Epithelial cell of proximal tubule (primary cell): ENCODE results near the gene SFTA2. TPM values are rescaled to one million over a fixed set of nuclear protein-coding genes. Genes with fewer than 3 reads are reported as not detected.

Experiments
- DNase-seq: peaks from one replicate; pipeline ENCODE4 v3.0.0-alpha.2; 2011; ENCODE audit warnings: low read depth
- H3K4me3 ChIP-seq: 2 replicates; pipeline ENCODE4 v1.5.1; 2011; ENCODE audit warnings: low read depth, mild to moderate bottlenecking, low read length
- CTCF ChIP-seq: conservative IDR thresholded peaks from 2 replicates; pipeline ENCODE4 v1.5.1; 2012; ENCODE audit warnings: low read depth, mild to moderate bottlenecking, low read length
- total RNA-seq: library from RNA; depleted of rRNA; stranded (reverse); fragments of >200 nt; gene quantifications from 2 replicates; pipeline ENCODE4 v1.2.3, GENCODE V29; 2015

Gene SFTA2
- total RNA-seq, 1 donor from 2014 or later, result 8.7 TPM

- TF ChIP-seq CTCF, result no peak
- no peak for DNase-seq
- no peak overlapping the region for H3K4me3 ChIP-seq
These were observed 45.1 kb downstream of the SFTA2 start for GRCh38 chr6:30886897-30887255.

GRCh38 chr6:30885999-30886896, 45.7 kb downstream of the SFTA2 start:
- TF ChIP-seq CTCF, result no peak
- peak overlapping the region; percentile 62 for H3K4me3 ChIP-seq
- no peak for DNase-seq

- TF ChIP-seq CTCF, result no peak
- H3K4me3 ChIP-seq, result peak overlapping the region; percentile 62
- no peak for DNase-seq
These were observed 46.4 kb downstream of the SFTA2 start for GRCh38 chr6:30885481-30885998.

GRCh38 chr6:30884521-30885480, 47.2 kb downstream of the SFTA2 start:
- no peak for TF ChIP-seq CTCF
- peak overlapping the region; percentile 62 for H3K4me3 ChIP-seq
- DNase-seq, result no peak

GRCh38 chr6:30883685-30884520, 48.1 kb downstream of the SFTA2 start, which contains the start of gene DDR1:
TSS of gene DDR1 (plus strand) at chr6:30884519. CDS start at chr6:30888730, 4,211 bp downstream.
- H3K4me3 ChIP-seq, result peak within 1 kb of the TSS; percentile 62
- no peak for DNase-seq
- TF ChIP-seq CTCF, result no peak
